Vagina (tissue), 2 donors: ENCODE measurements around the gene FSD1. TPM values are rescaled to one million over a fixed set of nuclear protein-coding genes. Genes with fewer than 3 reads are reported as not detected.
"Not testable (repeated sequence)": the region's sequence is repeated elsewhere in the genome, so short reads cannot be mapped to it uniquely, and the experiment has no call there.

Source experiments
- DNase-seq, 2 donors: peaks; one replicate each; pipeline ENCODE4 v3.0.0-alpha.2; 2017; ENCODE audit errors: extremely low spot score in 2 of 2
- H3K27ac ChIP-seq: fragments of 200-600 bp; sonication (generic); one replicate; pipeline ENCODE4 v1.5.1; 2019
- H3K27me3 ChIP-seq: fragments of 200-600 bp; sonication (generic); one replicate; pipeline ENCODE4 v1.5.1; 2019
- H3K36me3 ChIP-seq, 2 donors: fragments of 200-600 bp; sonication (generic); one replicate each; pipeline ENCODE4 v1.5.1; 2017 to 2019
- H3K4me1 ChIP-seq: fragments of 200-600 bp; sonication (generic); one replicate; pipeline ENCODE4 v1.5.1; 2019
- H3K4me3 ChIP-seq, 2 donors: fragments of 200-600 bp; sonication (generic); 1 replicate in 1 of 2; 2 replicates in 1 of 2; pipeline ENCODE4 v1.5.1; 2016 to 2019
- H3K9me3 ChIP-seq: fragments of 200-600 bp; sonication (generic); one replicate; pipeline ENCODE4 v1.5.1; 2019
- CTCF ChIP-seq, 3 experiments: fragments of 450-650 bp in 2 of 3; fragments of 200-600 bp in 1 of 3; sonication (generic) in 1 of 3; IDR thresholded peaks; one replicate each; pipeline ENCODE4 v1.5.1; 2017 to 2019; ENCODE audit warnings: antibody characterized with exemption in 3 of 3, mild to moderate bottlenecking in 2 of 3, moderate library complexity in 2 of 3
- POLR2A ChIP-seq, 2 donors: fragments of 450-650 bp; IDR thresholded peaks; one replicate each; pipeline ENCODE4 v1.6.1; 2017; ENCODE audit warnings: antibody characterized with exemption in 2 of 2, mild to moderate bottlenecking in 2 of 2, moderate library complexity in 2 of 2
- POLR2AphosphoS5 ChIP-seq, 2 donors: sonication (generic); formaldehyde crosslinking; IDR thresholded peaks; one replicate each; pipeline ENCODE4 v1.9.0; 2017; ENCODE audit warnings: antibody characterized with exemption in 2 of 2, mild to moderate bottlenecking in 2 of 2, low read depth in 1 of 2; ENCODE audit not compliant: insufficient read depth in 1 of 2
- intact Hi-C: fragments of 100-400 bp; cut with DNase I; formaldehyde crosslinking; loops from one replicate; pipeline ENCODE4 v1.15.1; 2023
- total RNA-seq: library from RNA; depleted of rRNA; stranded (reverse); fragments of >200 nt; gene quantifications from one replicate; pipeline ENCODE4 v1.2.3, GENCODE V29; 2016

FSD1 gene
- total RNA-seq, 1 donor from 2014 or later = 1.7 TPM

GRCh38 chr19:4284974-4285373 is 19.4 kb upstream of the FSD1 start:
- TF ChIP-seq POLR2AphosphoS5 (IDR thresholded peaks at IDR 0.05; ENCODE audit: insufficient read depth in 1 of 2, low read depth in 1 of 2) = no peak
- no peak for TF ChIP-seq CTCF (IDR thresholded peaks at IDR 0.05)
- TF ChIP-seq POLR2A (IDR thresholded peaks at IDR 0.05) = no peak
- Histone ChIP-seq H3K27me3 (peaks cover 6% of the 10 kb centered on the region), H3K4me1 (peaks cover 4% of the 10 kb centered on the region), H3K27ac (no peak overlapping the region), H3K4me3 (no peak overlapping the region), H3K36me3 (no peaks in the 10 kb centered on the region), H3K9me3 (no peaks in the 10 kb centered on the region)
- intact Hi-C loops = no loop called here
- no peak for DNase-seq

GRCh38 chr19:4286141-4286540 is 18.3 kb upstream of the FSD1 start:
- DNase-seq, H3K4me1 ChIP-seq, H3K36me3 ChIP-seq, intact Hi-C loops, H3K4me3 ChIP-seq, H3K27me3 ChIP-seq, H3K9me3 ChIP-seq, H3K27ac ChIP-seq: not testable (repeated sequence)

- Histone ChIP-seq H3K27me3 (no peaks in the 10 kb centered on the region), H3K36me3 (no peaks in the 10 kb centered on the region), H3K4me1 (no peaks in the 10 kb centered on the region), H3K27ac (no peak overlapping the region), H3K9me3 (no peaks in the 10 kb centered on the region), H3K4me3 (no peak overlapping the region)
- TF ChIP-seq POLR2A (IDR thresholded peaks at IDR 0.05) (no peak), POLR2AphosphoS5 (IDR thresholded peaks at IDR 0.05; ENCODE audit: insufficient read depth in 1 of 2, low read depth in 1 of 2) (no peak), CTCF (IDR thresholded peaks at IDR 0.05) (no peak)
- intact Hi-C loops = no loop called here
- DNase-seq = no peak
Observed at GRCh38 chr19:4288091-4288777, 16.2 kb upstream of the FSD1 start.

DNA sequence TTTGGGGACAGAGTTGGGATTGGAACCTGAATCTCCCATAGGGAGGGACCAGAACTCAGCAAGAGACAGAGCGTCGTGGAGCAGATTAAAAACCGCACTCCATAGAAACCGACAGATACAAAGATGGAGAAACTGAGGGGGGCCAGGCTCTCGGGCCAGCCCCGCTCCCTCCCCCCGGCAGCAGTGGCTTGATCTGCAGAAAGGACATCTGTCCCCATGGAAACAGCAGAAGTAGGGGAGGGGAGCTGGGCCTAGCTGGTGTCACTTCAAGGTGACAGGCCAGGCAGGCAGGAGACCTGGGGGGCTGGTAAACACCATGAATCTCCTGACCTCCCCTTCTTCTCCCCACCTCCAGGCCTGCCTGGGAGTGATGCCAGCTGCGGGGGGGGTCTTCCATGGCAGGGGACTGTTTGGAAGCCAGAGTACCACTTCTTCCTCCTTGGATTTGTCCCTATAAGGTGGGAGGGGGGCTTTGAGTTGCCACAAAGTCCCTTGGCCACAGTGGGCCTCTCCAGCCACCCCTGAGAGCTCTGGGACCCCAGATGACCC is 13.1 kb upstream of the FSD1 start:
- no peak for DNase-seq
- intact Hi-C loops = no loop called here

DNA sequence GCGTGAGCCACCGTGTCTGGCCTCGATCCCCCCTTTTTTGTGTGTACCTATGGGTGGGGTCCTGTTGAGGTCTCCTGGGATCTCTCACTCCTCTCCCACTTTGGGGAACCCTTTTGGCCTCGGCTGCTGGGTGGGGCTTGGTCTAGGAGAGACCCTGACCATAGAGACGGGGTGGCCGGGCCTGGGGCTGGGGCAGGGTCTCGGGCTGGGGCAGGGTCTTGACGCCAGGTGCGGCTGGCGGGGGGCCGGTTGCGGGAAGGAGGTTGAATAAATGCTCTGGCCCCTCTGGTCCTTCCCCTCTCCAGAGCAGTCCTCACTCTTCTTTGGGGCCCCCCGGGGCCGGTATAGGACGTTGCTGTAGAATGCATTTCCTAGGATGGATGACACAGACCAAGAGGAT is 11.9 kb upstream of the FSD1 start:
- no peak for DNase-seq
- Histone ChIP-seq H3K27me3 (no peaks in the 10 kb centered on the region), H3K36me3 (no peaks in the 10 kb centered on the region), H3K4me3 (no peak overlapping the region), H3K9me3 (no peaks in the 10 kb centered on the region), H3K27ac (no peak overlapping the region), H3K4me1 (no peaks in the 10 kb centered on the region)
- intact Hi-C loops = no loop called here
- TF ChIP-seq POLR2A (IDR thresholded peaks at IDR 0.05) (no peak), POLR2AphosphoS5 (IDR thresholded peaks at IDR 0.05; ENCODE audit: insufficient read depth in 1 of 2, low read depth in 1 of 2) (no peak), CTCF (IDR thresholded peaks at IDR 0.05) (no peak)

More for the DNA sequence above, 13.1 kb upstream of the FSD1 start:
- Histone ChIP-seq H3K36me3 (no peaks in the 10 kb centered on the region), H3K4me3 (no peak overlapping the region), H3K4me1 (no peaks in the 10 kb centered on the region), H3K27me3 (no peaks in the 10 kb centered on the region), H3K9me3 (no peaks in the 10 kb centered on the region), H3K27ac (no peak overlapping the region)
- TF ChIP-seq POLR2AphosphoS5 (IDR thresholded peaks at IDR 0.05; ENCODE audit: insufficient read depth in 1 of 2, low read depth in 1 of 2) = no peak
- no peak for TF ChIP-seq CTCF (IDR thresholded peaks at IDR 0.05)
- TF ChIP-seq POLR2A (IDR thresholded peaks at IDR 0.05) = no peak
